Liver (tissue), 9 donors: ENCODE data around the gene SPECC1L. TPM values are rescaled to one million over a fixed set of nuclear protein-coding genes. Genes with fewer than 3 reads are reported as not detected.

ENCODE experiments used
- DNase-seq: peaks from one replicate; pipeline ENCODE4 v3.0.0-alpha.2; 2017; ENCODE audit warnings: low spot score
- H3K27ac ChIP-seq, 2 donors: one replicate each; pipeline ENCODE4 v1.7.0; 2013; ENCODE audit warnings: inconsistent platforms in 2 of 2, low read length in 2 of 2, control low read depth in 1 of 2, low read depth in 1 of 2, mild to moderate bottlenecking in 1 of 2
- H3K27me3 ChIP-seq, 4 donors: one replicate each; pipeline versions ENCODE4 v1.6.1 to v1.7.0; 2013; ENCODE audit warnings: low read length in 3 of 4, inconsistent platforms in 1 of 4, mild to moderate bottlenecking in 1 of 4, moderate library complexity in 1 of 4; ENCODE audit not compliant: control insufficient read depth in 4 of 4, insufficient read depth in 4 of 4
- H3K36me3 ChIP-seq, 4 donors: one replicate each; pipeline versions ENCODE4 v1.6.1 to v1.7.0; 2013; ENCODE audit warnings: low read length in 3 of 4, mild to moderate bottlenecking in 3 of 4, low read depth in 1 of 4, moderate library complexity in 1 of 4; ENCODE audit not compliant: control insufficient read depth in 4 of 4, insufficient read depth in 3 of 4
- H3K4me1 ChIP-seq, 4 donors: one replicate each; pipeline versions ENCODE4 v1.6.1 to v1.7.0; 2013; ENCODE audit warnings: low read length in 3 of 4, mild to moderate bottlenecking in 3 of 4, moderate library complexity in 1 of 4; ENCODE audit not compliant: control insufficient read depth in 4 of 4, insufficient read depth in 4 of 4
- H3K4me3 ChIP-seq, 3 donors: one replicate each; pipeline versions ENCODE4 v1.6.1 to v1.7.0; 2013; ENCODE audit warnings: low read length in 3 of 3, control low read depth in 1 of 3, low read depth in 1 of 3, mild to moderate bottlenecking in 1 of 3
- H3K9ac ChIP-seq, 2 donors: one replicate each; pipeline ENCODE4 v1.7.0; 2013; ENCODE audit warnings: low read length in 2 of 2, mild to moderate bottlenecking in 2 of 2, moderate library complexity in 2 of 2, control low read depth in 1 of 2, low read depth in 1 of 2
- H3K9me3 ChIP-seq, 4 donors: one replicate each; pipeline versions ENCODE4 v1.6.1 to v1.7.0; 2013; ENCODE audit warnings: low read length in 3 of 4; ENCODE audit not compliant: control insufficient read depth in 4 of 4
- JUND ChIP-seq, 2 donors: IDR thresholded peaks; 2 replicates each; pipeline ENCODE4 v1.6.1; 2016; ENCODE audit warnings: antibody characterized with exemption in 2 of 2
- RAD21 ChIP-seq, 2 donors: IDR thresholded peaks; 2 replicates each; pipeline ENCODE4 v1.6.1; 2016; ENCODE audit warnings: antibody characterized with exemption in 2 of 2, mild to moderate bottlenecking in 2 of 2
- SP1 ChIP-seq: IDR thresholded peaks from 2 replicates; pipeline ENCODE4 v1.6.1; 2018; ENCODE audit warnings: antibody characterized with exemption, mild to moderate bottlenecking
- YY1 ChIP-seq: IDR thresholded peaks from 2 replicates; pipeline ENCODE4 v1.6.1; 2016; ENCODE audit warnings: antibody characterized with exemption, mild to moderate bottlenecking
- WGBS: extraction: QIAGEN DNeasy Blood & Tissue Kit; methylation state at CpG from one replicate; pipeline ENCODE4 v1.1.7; 2013; 5-methylcytosine and 5-hydroxymethylcytosine counted together
- polyA plus RNA-seq, 2 donors: library from polyadenylated mRNA; stranded (reverse) in 1 of 2; unstranded in 1 of 2; fragments of 200-250 nt in 1 of 2; fragments of >200 nt in 1 of 2; fragmentation: Nextera tagmentation in 1 of 2; extraction: Ambion mirVana in 1 of 2; gene quantifications; one replicate each; pipeline versions ENCODE4 v1.2.1 to v1.2.3, GENCODE V29; 2013 to 2015
- total RNA-seq, 2 donors: library from RNA; depleted of rRNA; stranded (reverse); fragments of >200 nt; gene quantifications; one replicate each; pipeline ENCODE4 v1.2.3, GENCODE V29; 2014
- TF ChIP-seq, protein P1 (sequence below): fragments of 150-350 bp; IDR thresholded peaks from 2 replicates; pipeline ENCODE4 v1.5.1; 2017; ENCODE audit warnings: improper control_type of control experiment, low read depth, low read length; ENCODE audit not compliant: missing input control
- donor health status: healthy.
- donor health status: healthy.
- donor health status: healthy.
- donor health status: healthy.
- donor health status: healthy.

The SPECC1L gene
- total and polyA plus RNA-seq, 4 donors = 5.4 to 22.3 (median 12.3) TPM

DNA sequence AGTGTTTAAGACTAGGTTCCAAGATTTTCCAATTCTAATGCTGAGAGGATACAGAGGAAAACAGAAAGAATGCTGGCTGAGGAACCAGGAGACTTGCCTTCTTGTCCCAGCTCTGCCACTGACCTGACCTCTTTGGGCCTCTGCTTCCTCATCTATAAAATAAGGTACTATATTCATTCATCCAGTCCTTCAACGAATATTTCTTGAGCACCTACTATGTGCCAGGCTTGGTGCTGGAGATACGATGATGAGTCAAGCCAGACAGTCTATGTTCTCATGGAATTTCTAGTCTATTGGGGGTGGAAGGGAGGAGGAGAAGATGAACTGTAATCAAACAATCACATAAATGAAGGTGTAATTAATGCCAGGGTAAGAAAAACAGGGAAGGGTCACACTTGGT, 196.7 kb downstream of the SPECC1L start:
- Histone ChIP-seq H3K9ac (no peak overlapping the region), H3K36me3 (peaks cover 2 to 12% (median 8%) of the 10 kb centered on the region in 4 donors), H3K27me3 (no peaks in the 10 kb centered on the region), H3K4me1 (peaks cover 0 to 9% (median 3%) of the 10 kb centered on the region in 4 donors), H3K9me3 (no peaks in the 10 kb centered on the region), H3K27ac (peak overlapping the region; percentile 11 to 45), H3K4me3 (no peak overlapping the region)
- DNase-seq = no peak
- TF ChIP-seq YY1 (no peak), JUND (IDR thresholded peaks at IDR 0.05) (no peak), RAD21 (IDR thresholded peaks at IDR 0.05) (no peak), SP1 (no peak)
- TF ChIP-seq, protein P1, sequence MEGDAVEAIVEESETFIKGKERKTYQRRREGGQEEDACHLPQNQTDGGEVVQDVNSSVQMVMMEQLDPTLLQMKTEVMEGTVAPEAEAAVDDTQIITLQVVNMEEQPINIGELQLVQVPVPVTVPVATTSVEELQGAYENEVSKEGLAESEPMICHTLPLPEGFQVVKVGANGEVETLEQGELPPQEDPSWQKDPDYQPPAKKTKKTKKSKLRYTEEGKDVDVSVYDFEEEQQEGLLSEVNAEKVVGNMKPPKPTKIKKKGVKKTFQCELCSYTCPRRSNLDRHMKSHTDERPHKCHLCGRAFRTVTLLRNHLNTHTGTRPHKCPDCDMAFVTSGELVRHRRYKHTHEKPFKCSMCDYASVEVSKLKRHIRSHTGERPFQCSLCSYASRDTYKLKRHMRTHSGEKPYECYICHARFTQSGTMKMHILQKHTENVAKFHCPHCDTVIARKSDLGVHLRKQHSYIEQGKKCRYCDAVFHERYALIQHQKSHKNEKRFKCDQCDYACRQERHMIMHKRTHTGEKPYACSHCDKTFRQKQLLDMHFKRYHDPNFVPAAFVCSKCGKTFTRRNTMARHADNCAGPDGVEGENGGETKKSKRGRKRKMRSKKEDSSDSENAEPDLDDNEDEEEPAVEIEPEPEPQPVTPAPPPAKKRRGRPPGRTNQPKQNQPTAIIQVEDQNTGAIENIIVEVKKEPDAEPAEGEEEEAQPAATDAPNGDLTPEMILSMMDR = no peak
- 71% methylated on average over 2 of the region's 2 CpGs for WGBS

Other genes with a start within 250 kb of the SPECC1L start
- gene SUSD2, start 89.3 kb upstream of the SPECC1L start, total RNA-seq = under 1 TPM; 0.14 to 0.75 TPM
- gene SUSD2, start 89.3 kb upstream of the SPECC1L start, polyA plus RNA-seq = 1 to 10 TPM in 1 of 2 donors, under 1 TPM in 1; 0.28 to 2.5 TPM
- 10 to 100 TPM in 1 of 2 donors, 1 to 10 TPM in 1; 6.3 to 20.7 TPM for gene GGT5, start 25.7 kb upstream of the SPECC1L start, total RNA-seq
- 10 to 100 TPM; 19.6 to 35.0 TPM for gene GGT5, start 25.7 kb upstream of the SPECC1L start, polyA plus RNA-seq
- gene ADORA2A, start 156.8 kb downstream of the SPECC1L start, total RNA-seq = 1 to 10 TPM; 4.4 to 5.4 TPM
- gene ADORA2A, start 156.8 kb downstream of the SPECC1L start, polyA plus RNA-seq = 1 to 10 TPM; 3.4 to 3.5 TPM
- 10 to 100 TPM in 1 of 2 donors, 1 to 10 TPM in 1; 7.1 to 67.6 TPM for gene UPB1, start 224.5 kb downstream of the SPECC1L start, total RNA-seq
- 100 to 1,000 TPM in 1 of 2 donors, 10 to 100 TPM in 1; 50.0 to 115 TPM for gene UPB1, start 224.5 kb downstream of the SPECC1L start, polyA plus RNA-seq